Effector CD4-positive, alpha-beta T cell (primary cell): ENCODE measurements around the gene LMO2. TPM values are rescaled to one million over a fixed set of nuclear protein-coding genes. Genes with fewer than 3 reads are reported as not detected.
"Not testable (repeated sequence)": the region's sequence is repeated elsewhere in the genome, so short reads cannot be mapped to it uniquely, and the experiment has no call there.

Experiments
- DNase-seq: peaks from one replicate; pipeline ENCODE4 v3.0.0-alpha.2; 2020
- total RNA-seq: gene quantifications from one replicate; lab custom pipeline; 2026; lab: John Stamatoyannopoulos, UW

LMO2 gene
- total RNA-seq = not detected

GRCh38 chr11:33891714-33892327 is at the start of gene LMO2:
TSS of gene LMO2 (minus strand) at chr11:33892076. CDS start at chr11:33869716, 22,360 bp downstream.
- no peak for DNase-seq

- no peak for DNase-seq
These were observed 48.6 kb upstream of the LMO2 start for GRCh38 chr11:33940538-33940815.

GRCh38 chr11:33936725-33937604 is 45.1 kb upstream of the LMO2 start:
- no peak for DNase-seq

DNA sequence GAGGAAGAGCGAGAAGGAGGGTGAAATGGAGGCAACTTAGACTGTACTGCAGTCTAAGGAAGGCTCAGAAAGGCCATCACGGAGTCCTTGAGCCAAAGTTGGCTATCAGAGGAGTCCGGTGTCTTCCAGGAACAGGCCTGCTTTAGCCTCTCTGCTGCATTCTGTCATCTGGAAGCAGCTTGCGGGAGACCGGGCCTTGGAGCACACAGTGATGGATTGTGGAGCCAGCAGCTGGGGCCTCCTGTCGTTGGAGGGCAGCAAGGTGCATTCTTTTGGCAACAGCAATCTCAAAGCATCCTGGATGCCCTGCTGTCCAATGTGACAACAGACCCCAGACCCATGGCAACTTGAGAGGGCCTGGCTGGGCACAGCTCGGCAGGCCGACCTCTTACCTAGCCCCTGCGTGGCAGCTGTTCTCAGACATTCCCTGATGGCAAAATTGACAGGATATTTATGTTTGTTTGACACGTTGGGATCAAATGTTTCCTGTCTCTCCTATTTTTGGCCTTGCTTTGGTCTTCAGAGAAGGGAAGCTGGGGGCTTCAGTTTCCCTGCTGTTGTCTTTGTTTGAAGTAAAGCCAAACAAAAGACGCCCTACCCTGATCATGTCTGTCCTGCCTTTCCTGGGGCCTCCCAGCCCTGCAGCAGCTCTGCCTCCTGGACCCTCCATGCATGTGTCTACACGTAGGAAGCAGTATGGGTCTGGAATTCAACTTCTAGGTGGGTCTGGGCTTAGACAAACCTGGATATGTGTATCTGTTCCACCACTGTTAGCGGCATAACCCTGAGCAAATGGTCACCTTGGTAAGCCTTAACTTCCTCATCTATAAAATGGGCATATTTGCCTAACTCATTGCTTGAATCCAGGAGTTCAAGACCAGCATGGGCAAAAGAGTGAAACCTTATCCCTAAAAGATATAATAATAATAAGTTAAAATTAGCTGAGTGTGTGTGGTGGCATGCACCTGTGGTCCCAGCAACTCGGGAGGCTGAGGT is 43.9 kb upstream of the LMO2 start:
- no peak for DNase-seq

- no peak for DNase-seq
These were observed 43.1 kb upstream of the LMO2 start for GRCh38 chr11:33935005-33935404.

GRCh38 chr11:33934450-33934849 is 42.6 kb upstream of the LMO2 start:
- DNase-seq = no peak

DNA sequence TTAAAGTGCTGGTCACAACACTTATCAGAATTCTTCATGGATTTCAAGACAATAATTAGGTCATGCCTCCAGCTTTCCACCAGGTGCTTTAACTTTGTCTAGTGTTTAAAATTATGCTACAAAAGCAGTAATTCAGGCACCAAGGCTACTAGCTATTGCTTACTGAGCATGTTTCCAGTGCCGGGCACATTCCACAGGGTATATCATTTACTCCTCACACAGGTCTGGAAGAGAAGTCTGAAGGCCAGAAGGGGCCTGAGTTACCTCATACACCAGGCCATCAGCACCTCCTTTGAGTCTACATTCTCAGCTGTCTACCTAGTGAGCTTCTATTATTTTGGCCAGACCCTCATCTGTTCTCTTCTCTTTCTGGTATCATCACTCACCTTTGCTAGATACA is 41.7 kb upstream of the LMO2 start:
- DNase-seq = no peak

GRCh38 chr11:33932721-33933120 is 40.8 kb upstream of the LMO2 start:
- no peak for DNase-seq

GRCh38 chr11:33931739-33932366 is 40.0 kb upstream of the LMO2 start:
- DNase-seq = not testable (repeated sequence)

DNA sequence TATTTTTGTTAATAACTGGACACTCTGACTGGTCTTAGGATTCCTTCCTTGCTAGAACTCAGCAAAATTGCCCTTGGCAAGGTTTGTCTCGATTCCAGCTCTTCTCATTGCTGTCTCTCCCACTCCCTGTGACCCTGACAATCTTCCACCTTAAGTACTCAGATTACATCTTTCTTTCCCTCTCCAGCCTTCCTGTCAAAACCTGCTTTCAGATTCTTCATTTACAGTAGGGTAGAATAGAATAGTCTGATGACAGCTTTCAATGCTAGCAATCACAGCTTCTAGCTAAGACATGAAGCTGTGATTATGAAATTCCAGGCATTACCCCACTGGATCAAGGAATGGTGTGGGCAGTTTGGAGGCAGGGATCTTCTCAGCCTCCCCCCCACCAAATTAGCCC is 39.2 kb upstream of the LMO2 start:
- DNase-seq = no peak

DNA sequence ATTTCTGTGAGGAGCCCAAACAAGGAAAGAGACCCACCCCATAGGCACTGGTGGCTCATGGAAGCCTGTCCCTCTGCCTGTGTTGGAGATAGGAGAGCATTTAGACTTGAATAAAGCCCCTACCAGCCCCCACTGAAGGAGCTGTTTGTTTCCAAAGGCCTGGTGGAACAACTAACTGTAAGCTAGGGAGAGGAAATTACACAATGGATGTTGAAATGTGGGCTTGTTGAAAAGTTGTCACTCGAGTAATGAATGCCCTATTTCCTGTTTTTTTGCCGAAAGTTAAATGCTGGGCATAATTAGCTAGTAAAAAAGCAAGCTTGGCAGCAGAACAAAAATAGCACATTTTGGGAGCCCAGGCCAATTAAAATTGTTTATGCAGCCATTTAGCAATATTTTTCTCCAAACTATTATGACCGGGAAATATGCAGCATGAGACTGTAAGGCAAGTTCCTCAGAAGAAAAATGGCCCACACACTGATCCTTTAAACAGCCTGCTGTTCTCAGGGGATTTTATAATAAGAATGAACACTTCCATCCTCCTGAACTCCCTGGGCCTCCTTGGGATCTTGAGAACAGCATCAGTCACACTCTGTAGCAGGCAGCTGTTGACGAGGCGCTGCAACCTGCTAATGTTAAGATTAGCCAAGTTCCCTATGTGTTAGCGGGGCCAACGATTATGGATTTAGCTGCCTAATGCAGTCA is 38.6 kb upstream of the LMO2 start:
- DNase-seq = no peak

DNA sequence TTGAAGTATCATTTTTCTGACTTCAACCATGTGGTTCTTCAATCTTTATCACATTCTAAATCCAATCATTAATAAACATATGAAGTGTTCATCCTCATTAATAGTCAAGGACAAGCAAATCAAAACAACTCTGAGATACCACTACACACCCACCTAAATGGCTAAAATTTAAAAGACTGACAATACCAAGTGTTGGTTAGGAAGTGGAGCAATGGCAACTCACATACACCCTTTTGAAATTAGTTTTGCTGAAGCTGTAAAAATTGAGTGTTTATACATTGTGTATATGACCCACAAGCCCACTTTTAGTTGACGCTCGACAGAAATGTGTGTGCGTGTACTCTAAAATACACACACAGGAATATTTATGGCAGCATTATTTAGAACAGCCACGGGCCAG is 36.7 kb upstream of the LMO2 start:
- DNase-seq = no peak

DNA sequence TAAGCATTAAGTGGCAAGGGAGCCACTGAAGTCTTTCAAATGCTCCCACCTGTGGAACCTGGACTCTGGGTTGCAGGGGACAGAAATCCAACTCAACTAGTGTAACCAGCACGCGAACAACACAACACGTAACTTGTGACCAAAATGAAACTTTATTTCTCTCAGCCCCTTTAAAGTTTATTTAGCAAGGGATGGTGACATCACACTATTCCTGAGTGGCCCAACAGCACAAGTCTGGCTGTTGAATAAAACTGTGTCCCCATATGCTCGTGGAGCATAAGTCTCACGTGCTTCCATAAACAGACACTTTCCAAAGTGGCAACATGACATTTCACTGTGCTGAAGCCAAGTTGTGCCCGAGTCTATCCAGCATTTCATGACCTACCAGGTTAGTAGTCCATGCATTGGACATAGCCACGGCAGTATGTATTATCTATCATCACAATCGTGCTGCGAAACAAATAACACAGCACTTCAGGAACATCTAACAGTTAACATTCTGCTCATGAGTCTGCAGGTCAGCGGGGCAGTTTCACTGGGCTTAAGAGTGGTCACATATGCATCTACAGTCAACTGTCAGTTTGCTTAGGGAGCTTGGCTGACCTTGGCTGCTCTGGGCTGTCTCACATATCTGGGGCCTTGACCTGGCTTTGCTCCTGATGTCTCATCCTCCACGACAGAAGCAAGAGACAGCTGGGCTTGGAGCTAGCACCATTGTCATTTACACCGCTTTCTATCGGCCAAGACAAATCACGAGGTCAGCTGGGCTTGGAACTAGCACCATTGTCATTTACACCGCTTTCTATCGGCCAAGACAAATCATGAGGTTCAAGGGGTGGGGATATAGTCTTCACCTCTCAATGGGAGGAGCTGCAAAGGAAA is 35.0 kb upstream of the LMO2 start:
- no peak for DNase-seq

DNA sequence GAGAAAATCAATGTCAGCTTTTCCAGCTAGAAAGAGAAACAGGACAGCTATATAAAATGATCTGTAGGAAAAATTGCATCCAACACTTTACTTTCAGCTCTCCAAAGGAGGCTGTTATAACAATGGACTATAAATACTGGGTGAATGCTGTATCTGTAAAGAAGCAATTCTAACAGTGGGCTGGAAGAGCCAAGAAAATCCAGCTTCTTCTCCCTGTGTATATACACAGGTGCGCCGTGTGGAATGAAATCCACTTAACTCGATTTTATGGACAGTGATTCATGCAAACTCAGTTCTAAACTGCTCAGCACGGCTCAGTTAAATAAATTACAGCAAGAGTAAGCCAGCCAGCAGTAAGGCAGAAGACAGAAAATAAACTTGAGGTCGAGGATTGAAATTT is 32.5 kb upstream of the LMO2 start:
- DNase-seq = no peak

DNA sequence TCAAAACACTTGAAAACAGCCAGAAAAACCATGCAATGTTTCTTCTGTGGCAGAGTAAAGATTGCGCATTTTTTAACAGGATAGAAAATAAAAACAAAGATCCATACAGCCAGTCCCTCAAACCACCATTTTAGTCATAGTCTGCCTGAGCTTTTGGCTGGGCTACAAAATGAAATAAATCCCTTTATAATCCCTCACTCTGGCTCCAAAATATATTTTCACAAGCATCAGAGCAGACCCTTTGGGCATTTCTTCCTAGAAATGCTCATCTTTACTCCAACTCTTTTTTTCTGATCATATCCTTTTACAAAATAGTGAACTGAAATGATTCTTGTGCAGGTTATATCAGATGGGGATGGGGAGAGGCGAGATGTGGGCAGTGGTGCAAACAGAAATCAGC is 31.8 kb upstream of the LMO2 start:
- no peak for DNase-seq

GRCh38 chr11:33920838-33921613 is 29.1 kb upstream of the LMO2 start:
- no peak for DNase-seq

DNA sequence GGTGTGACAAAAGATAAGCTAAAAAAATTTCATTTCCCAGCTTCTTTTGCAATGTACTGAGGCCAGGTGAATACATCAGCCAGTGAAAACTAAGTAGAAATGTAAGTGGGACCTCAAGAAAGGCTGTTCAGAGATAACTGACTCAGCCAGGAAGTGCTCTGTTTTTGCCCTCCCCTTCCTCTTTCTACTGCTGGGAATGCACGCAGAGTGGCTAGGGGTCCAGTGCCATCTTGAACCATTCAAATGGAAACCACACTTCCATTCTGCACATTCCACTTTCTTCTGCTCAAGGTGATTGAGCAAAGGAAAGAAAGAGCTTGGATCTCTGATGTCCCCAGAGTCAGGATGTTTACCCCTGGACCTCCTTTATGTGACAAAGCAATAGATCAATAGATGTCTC is 27.8 kb upstream of the LMO2 start:
- no peak for DNase-seq

DNA sequence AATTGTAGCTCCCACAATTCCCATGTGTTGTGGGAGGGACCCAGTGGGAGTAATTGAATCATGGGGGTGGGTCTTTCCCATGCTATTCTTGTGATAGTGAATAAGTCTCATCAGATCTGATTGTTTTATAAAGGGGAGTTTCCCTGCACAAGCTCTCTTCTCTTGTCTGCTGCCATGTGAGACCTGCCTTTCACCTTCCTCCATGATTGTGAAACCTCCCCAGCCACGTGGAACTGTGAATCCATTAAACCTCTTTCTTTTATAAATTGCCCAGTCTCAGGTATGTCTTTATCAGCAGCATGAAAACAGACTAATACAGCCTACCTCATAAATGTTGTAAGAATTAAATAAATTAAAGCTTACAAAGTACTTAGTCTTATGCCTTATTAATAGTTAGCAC is 25.5 kb upstream of the LMO2 start:
- not testable (repeated sequence) for DNase-seq

- DNase-seq = no peak
These were observed 24.9 kb upstream of the LMO2 start for GRCh38 chr11:33916736-33917135.

- DNase-seq = no peak
These were observed 23.6 kb upstream of the LMO2 start for GRCh38 chr11:33915526-33915925.
